ENCODE results near the gene ZBTB3.
"Not testable (repeated sequence)": the region's sequence is repeated elsewhere in the genome, so short reads cannot be mapped to it uniquely, and the experiment has no call there.

Gene ZBTB3

GRCh38 chr11:62778441-62778840, 24.5 kb upstream of the ZBTB3 start:
- in situ Hi-C loops (cut with MboI; ENCODE audit: low pct_unique_long_range_greater_than_20kb, low sequenced_read_pairs, unreplicated experiment), result no loop called here
- TF ChIP-seq CTCF (IDR thresholded peaks at IDR 0.05; ENCODE audit: extremely low read depth, insufficient read depth, missing control alignments), result no peak
- DNase-seq (ENCODE audit: low spot score), result no peak

- DNase-seq (ENCODE audit: low spot score), result peak; percentile 52
- in situ Hi-C loops (cut with MboI; ENCODE audit: low pct_unique_long_range_greater_than_20kb, low sequenced_read_pairs, unreplicated experiment), result no loop called here
- no peak for TF ChIP-seq CTCF (IDR thresholded peaks at IDR 0.05; ENCODE audit: extremely low read depth, insufficient read depth, missing control alignments)
These were observed 23.4 kb upstream of the ZBTB3 start for GRCh38 chr11:62777389-62777788.

DNA sequence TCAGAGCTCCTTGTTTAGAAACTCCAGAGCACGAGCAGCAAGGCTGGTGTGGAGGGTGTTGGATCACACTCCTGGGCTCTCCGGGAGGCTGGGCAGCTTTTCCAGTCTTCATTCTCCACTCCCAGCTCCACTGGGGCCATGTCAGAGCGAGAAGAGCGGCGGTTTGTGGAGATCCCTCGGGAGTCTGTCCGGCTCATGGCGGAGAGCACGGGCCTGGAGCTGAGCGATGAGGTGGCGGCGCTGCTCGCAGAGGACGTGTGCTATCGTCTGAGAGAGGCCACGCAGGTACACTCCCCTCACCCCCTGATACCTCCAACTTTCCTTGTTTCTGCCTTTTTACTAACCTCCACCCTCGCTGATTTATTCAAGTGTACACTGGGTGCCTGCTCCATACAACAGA, 21.7 kb upstream of the ZBTB3 start:
- in situ Hi-C loops (cut with MboI; ENCODE audit: low pct_unique_long_range_greater_than_20kb, low sequenced_read_pairs, unreplicated experiment), result no loop called here

GRCh38 chr11:62774407-62774806, 20.4 kb upstream of the ZBTB3 start:
- no peak for TF ChIP-seq CTCF (IDR thresholded peaks at IDR 0.05; ENCODE audit: extremely low read depth, insufficient read depth, missing control alignments)
- DNase-seq (ENCODE audit: low spot score), result no peak
- in situ Hi-C loops (cut with MboI; ENCODE audit: low pct_unique_long_range_greater_than_20kb, low sequenced_read_pairs, unreplicated experiment), result no loop called here

More for the DNA sequence above, 21.7 kb upstream of the ZBTB3 start:
- no peak for DNase-seq (ENCODE audit: low spot score)
- TF ChIP-seq CTCF (IDR thresholded peaks at IDR 0.05; ENCODE audit: extremely low read depth, insufficient read depth, missing control alignments), result no peak

DNA sequence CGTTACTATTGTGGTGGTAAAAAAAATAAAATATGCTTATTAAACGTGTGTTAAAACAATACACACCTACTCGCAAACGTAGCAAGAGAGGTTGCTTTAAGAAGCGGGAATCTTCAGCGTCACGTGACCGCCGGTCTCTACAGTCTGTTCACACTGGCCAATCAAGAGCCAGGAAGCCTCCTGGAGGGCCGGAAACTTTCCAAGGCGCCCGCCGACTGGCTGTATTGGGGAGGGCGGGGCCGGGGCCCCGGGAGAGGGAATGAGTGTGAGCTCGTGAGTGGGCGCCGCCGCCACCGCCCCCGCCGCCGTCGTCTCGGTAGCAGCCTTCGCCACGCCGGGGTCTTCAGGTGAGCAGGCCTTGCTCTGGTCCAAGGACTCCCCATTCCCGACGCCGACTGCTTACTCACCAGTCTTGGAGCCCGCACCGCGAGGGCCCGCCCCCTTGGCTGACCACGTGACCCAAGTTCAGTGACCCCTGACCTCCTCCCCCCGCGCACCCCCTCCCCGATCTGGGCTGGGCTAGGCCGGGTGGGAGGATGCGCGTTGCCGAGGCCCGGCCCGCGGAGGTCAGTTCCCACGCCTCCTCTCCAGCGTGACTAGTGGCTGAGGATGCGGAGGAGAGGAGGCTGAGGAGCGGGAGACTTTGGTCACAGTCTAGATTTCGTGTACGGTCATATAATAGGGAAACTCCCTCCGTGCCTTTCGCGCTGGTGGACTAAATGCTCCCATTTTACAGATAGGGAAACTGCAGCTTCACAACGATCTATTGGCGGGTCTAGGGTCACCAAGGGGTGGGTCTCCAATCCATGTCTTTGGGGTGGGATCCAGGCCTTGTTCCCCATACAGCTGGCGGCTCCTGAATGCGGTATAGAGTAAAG, 17.4 kb upstream of the ZBTB3 start, which contains the start of gene TAF6L:
TAF6L (plus strand) TSS at position 253 of the 878 bp plus-strand sequence. CDS start 4,388 bp downstream, outside the sequence.
- TF ChIP-seq CTCF (IDR thresholded peaks at IDR 0.05; ENCODE audit: extremely low read depth, insufficient read depth, missing control alignments), result no peak
- in situ Hi-C loops (cut with MboI; ENCODE audit: low pct_unique_long_range_greater_than_20kb, low sequenced_read_pairs, unreplicated experiment), result no loop called here
- DNase-seq (ENCODE audit: low spot score), result peak; percentile 91

GRCh38 chr11:62770778-62771143, 16.8 kb upstream of the ZBTB3 start:
- no peak for DNase-seq (ENCODE audit: low spot score)
- in situ Hi-C loops (cut with MboI; ENCODE audit: low pct_unique_long_range_greater_than_20kb, low sequenced_read_pairs, unreplicated experiment), result no loop called here
- no peak for TF ChIP-seq CTCF (IDR thresholded peaks at IDR 0.05; ENCODE audit: extremely low read depth, insufficient read depth, missing control alignments)

DNA sequence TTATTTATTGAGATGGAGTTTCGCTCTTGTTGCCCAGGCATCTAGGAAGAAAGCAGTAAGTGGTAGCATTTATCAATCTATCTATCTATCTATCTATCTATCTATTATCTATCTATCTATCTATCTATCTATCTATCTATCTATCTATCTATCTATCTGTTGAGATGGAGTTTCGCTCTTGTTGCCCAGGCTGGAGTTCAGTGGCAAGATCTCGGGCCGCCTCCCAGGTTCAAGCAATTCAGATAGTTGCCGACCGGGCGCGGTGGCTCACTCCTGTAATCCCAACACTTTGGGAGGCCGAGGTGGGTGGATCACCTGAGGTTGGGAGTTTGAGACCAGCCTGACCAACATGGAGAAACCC, 6.9 kb upstream of the ZBTB3 start:
- in situ Hi-C loops (cut with MboI; ENCODE audit: low pct_unique_long_range_greater_than_20kb, low sequenced_read_pairs, unreplicated experiment), result not testable (repeated sequence)

More for the DNA sequence above, 6.9 kb upstream of the ZBTB3 start:
- not testable (repeated sequence) for DNase-seq (ENCODE audit: low spot score)

All from GM13977 (cell line).